Left lobe of liver (tissue), 2 donors: ENCODE results near the gene RBFOX2. TPM values are rescaled to one million over a fixed set of nuclear protein-coding genes. Genes with fewer than 3 reads are reported as not detected.
A peak's percentile ranks its signal among the peaks of the same experiment; 100 is the strongest.

Experiments
- ATAC-seq: fragments of 200-7000 bp; cut with Tn5 transposase; one replicate; pipeline ENCODE4 v1.9.1; 2020; ENCODE audit warnings: mild to moderate bottlenecking, moderate library complexity
- DNase-seq: peaks from one replicate; pipeline ENCODE4 v3.0.0-alpha.2; 2020; ENCODE audit warnings: low spot score
- total RNA-seq: library from RNA; stranded (reverse); gene quantifications from one replicate; pipeline ENCODE4 v1.2.1, GENCODE V29; 2021
- donor health status: DM: no; HTN: no; CAD: no; lungs with moderate emphysema.
- donor health status: DM: no; HTN: yes; CAD: no.

RBFOX2 gene
- total RNA-seq, 1 donor from 2014 or later, result 25.5 TPM

DNA sequence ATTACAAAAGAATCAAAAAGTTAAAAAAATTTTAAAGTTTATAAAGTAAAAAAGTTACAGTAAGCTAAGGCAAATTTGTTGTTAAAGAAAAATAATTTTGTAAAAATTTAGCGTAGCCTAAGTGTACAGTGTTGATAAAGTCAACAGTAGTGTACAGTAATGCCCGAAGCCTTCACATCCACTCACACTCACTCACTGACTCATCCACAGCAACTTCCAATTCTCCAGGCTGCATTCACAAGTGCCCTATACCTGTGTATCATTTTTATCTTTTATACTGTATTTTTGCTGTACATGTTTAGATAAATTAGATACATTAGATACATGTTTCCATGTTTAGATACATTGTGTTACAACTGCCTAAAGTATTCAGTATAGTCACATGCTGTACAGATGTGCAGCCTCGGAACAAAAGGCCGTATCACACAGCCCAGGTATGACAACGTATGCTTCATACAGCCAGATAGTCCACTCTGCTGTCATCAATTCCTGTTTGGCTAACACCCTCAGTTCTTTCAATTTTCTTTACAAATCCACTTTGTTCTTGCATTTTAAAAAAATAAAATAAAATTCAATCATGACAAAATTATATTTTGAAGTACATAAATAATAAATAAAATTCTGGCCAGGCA lies 80.7 kb downstream of the RBFOX2 start:
- no peak for ATAC-seq

DNA sequence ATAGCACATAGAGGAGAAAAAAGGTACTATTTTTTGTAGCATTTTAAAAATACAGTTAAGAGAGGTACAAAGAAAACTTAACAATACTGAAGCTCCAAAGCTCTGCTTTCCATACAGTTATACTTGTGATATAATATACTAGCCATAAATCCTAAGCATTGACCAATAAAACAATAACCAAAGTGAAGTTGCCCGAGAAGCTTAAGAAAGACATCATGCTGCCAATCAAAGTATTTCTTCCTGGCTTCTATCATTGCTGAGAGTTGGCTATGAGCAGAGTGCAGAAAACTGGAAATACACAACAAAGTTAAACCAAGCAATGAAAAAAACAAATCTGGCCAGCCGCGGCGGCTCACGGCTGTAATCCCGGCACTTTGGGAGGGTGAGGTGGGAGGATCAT lies 84.2 kb downstream of the RBFOX2 start:
- DNase-seq (no peak), ATAC-seq (no peak)

More for the DNA sequence above, 80.7 kb downstream of the RBFOX2 start:
- DNase-seq, result no peak

DNA sequence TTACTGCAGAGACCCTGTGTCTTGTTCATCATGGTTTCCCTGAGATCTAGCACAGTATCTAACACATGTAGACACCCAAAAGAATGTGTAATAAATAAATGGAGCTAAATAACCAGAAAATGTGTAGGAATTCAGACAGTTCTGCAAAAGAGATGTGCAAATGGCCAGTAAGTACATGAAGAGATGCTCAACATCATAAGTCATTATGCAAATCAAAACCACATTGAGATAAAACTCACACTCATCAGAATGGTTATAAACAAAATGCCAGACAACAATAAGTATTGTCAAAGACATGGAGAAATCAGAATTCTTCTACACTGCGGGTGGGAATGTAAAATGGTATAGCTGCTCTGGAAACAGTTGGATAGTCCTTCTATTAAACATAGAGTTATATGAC lies 88.5 kb downstream of the RBFOX2 start:
- DNase-seq (no peak), ATAC-seq (no peak)

DNA sequence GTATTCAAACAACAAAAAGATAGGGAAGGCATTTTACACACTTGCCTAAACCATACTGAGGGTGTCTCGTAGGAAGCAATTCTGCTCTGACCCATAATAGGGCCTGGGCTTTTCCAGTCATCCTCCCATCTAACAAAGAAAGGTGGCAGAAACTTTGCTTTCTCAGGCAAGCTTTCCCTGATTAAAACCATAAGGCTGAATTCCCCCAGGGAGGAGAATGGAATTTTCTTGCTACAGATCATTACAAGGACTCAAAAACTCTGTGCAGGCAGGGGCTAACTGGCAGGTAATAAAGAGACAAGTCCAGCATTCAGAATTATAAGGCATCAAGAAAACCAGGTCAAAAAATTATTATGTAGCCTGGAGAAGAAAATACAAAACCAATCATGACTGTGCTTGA lies 90.4 kb downstream of the RBFOX2 start:
- ATAC-seq (no peak), DNase-seq (no peak)

DNA sequence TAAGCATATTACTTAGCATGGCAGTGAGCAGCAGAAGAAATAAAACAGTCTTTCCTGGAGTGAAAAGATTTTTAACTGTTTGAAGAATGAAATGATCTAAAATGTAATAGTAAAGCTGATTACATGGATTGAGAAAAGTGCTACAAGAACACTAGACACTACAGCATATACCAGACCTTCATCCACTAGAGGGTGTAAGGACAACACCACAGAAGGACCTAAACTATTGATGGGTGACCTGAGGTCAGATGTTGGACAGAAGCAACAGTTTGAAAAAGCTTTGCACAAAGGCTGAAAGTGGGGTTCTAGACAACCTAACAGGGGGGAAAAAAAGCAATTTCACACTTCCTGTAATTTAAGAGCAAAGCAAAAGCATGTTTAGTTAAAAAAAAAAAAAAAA lies 97.7 kb downstream of the RBFOX2 start:
- peak; percentile 99 for ATAC-seq
- DNase-seq, result no peak

DNA sequence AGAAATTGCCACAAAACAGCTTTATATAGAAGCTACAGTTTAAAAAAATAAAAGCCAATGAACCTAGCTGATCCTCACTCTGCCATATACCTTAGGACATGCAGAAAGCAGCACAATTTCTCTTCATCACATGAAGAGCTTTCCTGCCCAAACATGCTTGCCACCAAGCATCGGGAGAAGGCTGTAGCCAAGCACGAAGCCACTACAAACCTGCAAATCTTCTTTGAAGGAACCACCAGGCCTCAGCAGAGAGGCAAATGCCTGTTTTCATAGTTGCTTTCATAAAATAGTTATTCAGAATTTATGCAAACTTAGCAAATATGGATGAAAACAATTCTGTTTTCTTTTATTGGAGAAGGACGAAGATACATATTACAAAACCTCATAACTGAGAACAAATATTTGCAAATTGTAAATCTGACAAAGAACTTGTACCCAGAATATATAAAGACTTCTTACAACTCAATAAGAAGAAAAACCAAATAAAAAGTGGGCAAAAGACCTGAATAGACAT lies 100.3 kb downstream of the RBFOX2 start:
- ATAC-seq, result no peak
- no peak for DNase-seq

DNA sequence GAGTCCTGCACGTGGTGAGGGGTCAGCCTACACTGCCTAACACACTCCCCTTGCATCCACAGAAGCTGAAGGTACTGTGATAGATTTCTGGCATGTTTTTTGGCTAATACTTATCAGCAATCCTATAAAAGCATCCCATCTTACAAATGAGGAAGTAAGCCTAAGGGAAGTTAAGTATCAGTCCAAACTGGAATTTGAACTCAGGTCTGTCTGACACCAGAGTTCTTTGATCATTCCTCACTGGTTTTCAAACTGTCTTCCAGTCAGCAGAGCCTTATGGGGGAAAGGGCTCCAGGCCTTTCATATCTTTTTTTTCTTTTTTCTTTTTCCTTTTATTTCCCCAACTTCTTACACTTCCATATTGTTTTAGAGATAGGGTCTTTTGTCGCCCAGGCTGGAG lies 105.6 kb downstream of the RBFOX2 start:
- no peak for DNase-seq
- ATAC-seq, result peak; percentile 4

DNA sequence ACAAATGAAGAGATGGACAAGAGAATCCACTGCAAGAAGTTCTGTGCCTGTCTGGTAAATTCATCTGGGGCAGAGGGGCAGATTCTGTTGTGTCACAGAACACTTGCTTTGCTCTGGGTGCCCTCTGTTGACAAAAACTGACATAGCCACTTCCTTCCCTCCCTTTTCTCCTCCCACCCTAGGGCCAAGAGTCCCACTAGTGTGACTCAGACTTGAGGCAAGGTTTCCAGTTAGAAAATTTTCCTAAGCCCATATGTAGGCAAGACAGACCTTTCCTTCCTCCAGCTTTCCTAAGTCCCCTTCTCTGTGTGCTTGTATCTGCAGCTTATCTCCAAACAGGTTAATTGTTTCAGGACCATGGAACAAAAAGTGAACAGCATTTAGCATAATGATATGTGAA lies 106.8 kb downstream of the RBFOX2 start:
- peak; percentile 58 for DNase-seq
- ATAC-seq, result peak; percentile 91

DNA sequence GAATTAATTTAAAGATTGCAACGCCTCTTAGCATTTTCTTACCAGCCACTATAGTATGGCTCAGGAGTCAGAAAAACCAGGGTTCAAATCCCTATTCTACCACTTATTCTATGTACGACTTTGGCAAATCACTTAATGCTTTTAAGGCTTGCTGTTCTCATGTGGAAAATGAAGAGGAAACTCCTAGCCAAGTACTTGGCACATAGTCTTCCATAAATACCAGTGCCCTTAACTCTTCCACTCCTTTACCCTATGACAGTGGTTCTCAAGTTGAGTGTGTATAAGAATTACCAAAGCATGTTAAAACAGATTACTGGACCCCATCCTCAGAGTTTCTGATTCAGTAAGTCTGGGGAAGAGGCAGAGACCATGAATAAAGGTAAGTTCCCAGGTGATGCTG lies 107.6 kb downstream of the RBFOX2 start:
- no peak for ATAC-seq

DNA sequence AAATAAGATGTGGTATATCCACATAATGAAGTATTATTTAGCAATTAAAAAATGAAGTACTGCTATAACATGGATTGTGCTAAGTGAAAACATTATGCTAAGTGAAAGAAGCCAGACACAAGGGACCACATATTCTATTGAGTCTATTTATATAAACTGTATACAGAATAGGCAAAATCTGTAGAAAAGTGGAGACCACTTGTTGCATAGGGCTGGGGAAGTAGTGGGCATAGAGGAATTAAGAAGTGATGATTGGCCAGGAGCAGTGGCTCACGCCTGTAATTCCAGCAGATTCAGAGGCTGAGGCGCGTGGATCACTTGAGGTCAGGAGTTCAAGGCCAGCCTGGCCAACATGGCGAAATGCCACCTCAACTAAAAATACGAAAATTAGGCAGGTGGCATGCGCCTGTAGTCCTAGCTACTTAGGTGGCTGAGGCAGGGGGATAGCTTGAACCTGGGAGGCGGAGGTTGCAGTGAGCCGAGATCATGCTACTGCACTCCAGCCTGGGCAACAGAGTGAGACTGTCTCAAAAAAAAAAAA lies 109.6 kb downstream of the RBFOX2 start:
- DNase-seq (no peak), ATAC-seq (no peak)

More for the DNA sequence above, 107.6 kb downstream of the RBFOX2 start:
- no peak for DNase-seq

DNA sequence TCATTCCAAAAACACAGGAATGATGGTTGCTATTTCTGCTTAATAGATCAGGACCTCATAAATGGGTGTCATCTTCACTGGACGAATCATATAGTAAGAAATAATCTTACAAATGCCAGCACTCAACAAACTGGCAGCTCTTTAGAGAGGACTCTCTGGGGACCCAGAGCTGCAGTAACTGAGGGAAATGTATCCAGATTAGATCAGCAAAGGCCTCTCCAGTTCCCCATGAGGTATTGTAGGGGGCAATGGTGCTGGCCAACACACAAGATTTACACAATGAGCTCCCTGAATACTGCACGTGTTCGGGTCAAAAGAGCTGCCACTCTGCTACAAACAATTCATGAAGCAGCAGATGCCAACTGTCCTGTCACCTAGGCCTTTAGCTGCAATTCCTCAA lies 110.2 kb downstream of the RBFOX2 start:
- DNase-seq, result no peak
- ATAC-seq, result no peak

DNA sequence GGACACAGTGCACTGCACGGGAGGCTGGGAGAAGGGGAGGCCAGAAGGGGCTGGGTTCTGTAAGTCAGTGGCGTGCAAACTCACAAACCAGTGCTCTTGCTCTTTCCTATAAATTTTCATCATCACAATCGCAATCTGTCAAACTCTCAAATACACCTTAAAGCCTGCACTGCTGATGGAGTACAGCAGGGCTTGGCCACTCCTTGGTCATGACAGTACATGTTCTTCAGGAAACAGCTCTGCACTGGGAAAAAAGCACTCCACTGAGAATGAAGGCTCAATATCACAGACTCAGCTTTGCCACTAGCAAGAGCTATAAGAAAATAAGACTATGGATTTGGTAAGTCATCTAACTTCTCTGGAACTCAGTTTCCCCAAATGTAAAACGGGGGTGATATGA lies 111.0 kb downstream of the RBFOX2 start:
- ATAC-seq (no peak), DNase-seq (no peak)

DNA sequence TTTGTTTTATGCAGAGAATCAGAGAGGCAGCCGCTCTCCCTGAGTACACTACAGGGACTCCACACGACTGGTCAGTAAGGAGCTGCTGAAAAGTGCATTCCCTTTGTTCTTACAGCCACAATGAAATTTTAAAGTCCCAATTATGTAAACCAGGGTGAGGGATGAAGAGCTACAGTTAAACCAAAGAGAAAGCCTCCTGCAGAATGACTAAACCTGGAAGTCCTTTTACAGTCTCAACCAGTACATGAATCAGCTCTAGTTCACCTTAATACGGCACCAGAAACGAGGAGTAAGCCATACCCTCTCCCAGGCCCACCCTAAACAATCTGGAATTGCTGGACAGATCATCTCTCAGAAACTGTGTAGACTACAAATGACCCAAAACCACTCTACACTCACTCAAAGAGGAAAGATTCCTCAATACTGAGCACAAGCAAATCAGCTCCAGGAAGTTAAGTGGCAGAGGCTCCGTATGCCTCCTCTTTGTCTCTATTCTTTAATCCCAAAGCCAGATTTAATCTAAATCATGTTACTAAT lies 113.1 kb downstream of the RBFOX2 start:
- DNase-seq, result no peak
- ATAC-seq, result peak; percentile 17

DNA sequence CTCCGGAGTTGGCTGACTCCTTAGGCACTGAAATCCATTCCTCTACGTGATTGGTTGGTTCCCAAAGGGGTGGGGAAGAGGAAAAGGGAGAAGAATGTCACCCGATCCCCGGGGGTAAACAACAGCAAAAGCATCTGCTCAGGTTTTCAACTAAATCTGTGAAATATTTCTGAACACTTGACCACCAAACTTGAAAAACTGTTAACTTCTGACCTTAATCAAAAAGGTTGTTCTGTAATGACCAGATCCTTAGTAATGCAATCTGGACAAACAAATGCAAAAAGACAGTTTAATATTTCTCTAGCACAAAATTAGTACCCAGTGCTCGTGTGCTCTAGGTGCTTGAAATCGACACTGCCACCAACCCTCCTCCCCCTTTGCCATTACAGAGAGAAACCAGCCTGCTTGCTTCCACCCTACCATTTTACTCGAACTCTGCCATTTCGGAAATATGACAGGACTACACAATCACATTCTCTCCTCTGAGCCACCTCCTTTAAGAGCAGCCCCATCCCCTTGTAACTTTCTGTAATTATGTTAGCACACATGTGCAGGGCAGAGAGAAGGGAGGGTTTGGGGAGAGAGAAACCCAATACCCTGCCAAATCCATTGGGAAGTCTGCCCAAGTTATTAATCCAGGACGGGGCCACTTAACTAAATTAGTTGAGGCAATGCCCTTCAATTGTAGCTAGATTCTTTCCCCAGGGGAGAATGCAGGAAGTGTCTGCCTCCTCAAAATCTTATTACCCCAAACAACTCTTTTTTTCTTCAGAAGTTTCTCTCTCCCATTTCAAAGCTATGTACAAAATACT lies 113.8 kb downstream of the RBFOX2 start:
- peak; percentile 86 for ATAC-seq

DNA sequence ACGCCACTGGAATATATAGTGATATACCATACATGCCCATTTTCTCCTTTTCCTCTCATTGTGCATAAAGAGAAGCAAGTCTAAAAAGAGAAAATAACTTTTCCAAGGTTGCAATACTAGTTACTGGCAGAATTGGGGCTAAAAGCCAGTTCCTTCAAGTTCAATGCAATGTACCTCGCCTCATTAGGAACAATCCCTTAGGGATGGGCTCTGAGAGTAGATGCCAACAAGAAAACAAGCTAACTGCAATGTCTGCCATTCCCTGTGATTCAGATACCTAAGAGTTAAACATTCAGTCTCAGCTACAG lies 114.3 kb downstream of the RBFOX2 start:
- DNase-seq (no peak), ATAC-seq (no peak)

More for the DNA sequence above, 113.8 kb downstream of the RBFOX2 start:
- peak; percentile 63 for DNase-seq

DNA sequence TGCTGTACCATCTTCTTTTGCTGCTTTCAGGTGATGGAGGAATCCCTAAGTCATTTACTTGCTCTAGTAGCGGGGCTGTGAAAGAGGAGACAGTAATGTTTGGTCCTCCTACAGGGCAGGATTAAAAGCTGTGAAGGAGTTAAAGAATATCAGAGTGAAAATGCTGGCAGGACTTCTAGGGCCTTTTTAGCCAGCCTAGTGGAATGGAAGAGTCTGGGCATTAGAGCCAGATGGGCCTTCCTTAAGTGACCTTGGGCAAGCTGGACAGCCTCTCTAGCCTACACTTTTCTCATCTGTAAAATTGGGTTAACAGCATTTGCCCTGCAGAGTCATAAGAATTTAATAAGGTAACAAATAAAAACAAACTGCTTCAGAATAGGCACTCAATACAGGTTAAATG lies 114.7 kb downstream of the RBFOX2 start:
- DNase-seq, result no peak
- no peak for ATAC-seq

DNA sequence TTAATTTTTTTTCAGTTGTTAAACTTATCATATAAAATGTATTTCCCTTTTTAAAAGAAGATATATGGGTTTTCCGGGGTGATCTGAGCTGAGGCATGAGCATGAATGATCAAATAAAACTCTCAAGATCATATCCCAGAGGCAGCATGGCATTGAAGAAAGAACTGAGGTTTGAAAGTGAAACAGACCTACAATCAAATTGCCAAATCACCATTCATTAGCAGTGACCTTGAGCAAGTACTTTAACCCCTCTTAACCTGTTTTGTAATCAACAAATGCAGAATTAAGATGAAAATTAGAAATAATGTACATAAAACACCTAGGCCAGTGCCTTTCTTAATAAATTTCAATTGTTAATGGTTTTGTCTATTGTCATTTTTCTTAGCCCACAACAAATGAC lies 116.0 kb downstream of the RBFOX2 start:
- DNase-seq, result no peak

DNA sequence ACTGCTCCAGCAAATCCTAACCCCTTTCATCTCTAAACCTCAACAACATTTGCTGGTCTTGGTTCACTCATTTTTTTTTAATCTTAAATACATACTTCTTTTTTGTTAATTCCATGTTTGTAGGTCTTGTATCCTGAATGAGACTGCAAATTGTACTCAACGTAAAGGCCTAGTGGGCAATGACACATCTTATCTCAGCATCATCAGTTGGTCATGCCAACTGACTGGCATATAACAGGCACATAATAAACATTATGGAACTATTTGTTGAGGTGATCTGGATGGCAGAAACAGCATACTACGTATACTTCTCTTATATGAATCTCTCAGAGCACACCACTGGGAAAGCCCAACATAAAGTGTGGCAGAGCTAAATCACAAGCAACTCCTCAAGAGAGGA lies 116.7 kb downstream of the RBFOX2 start:
- DNase-seq, result no peak
- ATAC-seq, result no peak

More for the DNA sequence above, 116.0 kb downstream of the RBFOX2 start:
- ATAC-seq, result peak; percentile 29

DNA sequence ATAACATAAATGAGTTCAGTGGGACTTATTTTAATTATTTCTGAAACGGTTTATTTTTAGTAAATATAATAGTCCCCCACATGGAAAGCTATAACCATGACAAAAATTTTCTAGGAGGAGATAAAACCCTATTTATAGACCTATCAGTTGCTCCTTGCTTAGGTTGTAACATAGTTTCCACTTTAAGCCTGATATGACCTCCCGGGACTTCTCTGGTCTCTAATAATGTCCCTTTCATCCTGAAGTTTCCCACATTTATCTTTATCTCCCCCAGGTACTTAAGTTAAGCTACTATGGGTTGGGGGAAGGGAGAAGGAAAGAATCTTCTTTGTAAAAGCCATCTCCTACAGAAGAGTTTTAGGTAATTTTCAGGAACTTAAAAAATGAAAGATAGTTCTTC lies 117.7 kb downstream of the RBFOX2 start:
- DNase-seq (no peak), ATAC-seq (no peak)

DNA sequence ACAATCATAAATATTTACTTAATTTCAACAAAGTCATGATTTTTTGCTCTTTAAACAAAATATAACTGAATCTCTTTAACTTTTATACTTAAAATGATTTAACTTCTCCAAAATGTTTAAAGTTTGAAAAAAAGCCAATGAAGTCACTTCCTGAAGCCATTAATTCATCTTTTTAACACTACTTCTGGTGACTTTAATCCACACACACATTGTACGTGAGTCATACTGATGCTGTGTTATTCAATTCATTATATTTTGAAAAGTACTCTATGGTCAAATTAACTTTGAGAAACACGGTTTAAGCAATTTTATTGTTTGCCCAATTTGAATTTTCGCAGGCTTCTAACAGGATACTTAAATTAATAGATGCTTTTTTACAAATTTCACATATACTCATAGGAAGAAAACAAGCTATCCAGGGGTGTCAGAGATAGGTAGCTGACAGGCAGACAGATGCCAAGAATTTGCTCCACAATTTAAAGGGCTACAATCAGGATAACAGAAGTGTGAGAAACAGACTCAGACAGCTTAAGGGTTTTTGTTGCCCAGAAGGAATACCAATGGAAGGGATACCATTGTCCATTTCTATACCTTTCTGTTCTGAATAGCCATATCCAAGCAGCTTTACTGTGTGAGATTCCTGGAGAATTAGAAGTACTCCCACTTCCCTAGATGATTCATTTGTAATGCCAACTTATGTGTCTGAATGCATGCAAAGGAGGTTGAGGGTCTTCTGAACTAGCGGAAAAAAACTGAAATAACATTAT lies 118.4 kb downstream of the RBFOX2 start:
- no peak for DNase-seq
- no peak for ATAC-seq

DNA sequence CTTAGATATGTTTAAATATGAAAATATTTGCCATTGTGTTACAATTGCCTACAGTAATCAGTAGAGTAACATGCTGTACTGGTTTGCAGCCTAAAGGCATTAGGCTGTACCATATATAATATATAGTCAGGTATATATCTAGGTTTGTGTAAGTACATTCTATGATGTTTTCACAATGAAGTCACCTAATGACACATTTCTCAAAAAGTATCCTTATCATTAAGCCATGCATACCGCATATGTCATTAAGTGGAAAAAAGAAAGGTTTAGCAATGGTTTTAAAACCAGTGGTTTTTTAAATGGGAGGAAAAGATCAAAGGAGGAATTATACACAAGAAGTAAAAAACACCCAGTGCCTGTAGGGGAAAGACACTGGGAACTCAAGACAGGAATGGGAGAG lies 122.7 kb downstream of the RBFOX2 start:
- ATAC-seq (no peak), DNase-seq (no peak)
